Globus pallidus (tissue), 1 donor: ENCODE measurements around the gene IGFL1.
"Not testable (repeated sequence)": the region's sequence is repeated elsewhere in the genome, so short reads cannot be mapped to it uniquely, and the experiment has no call there.

Experiments used
- DNase-seq: peaks from one replicate; pipeline ENCODE4 v3.0.0-alpha.2; 2015; ENCODE audit warnings: low spot score

The IGFL1 gene

GRCh38 chr19:46229442-46229841, at the start of gene IGFL1:
Gene IGFL1 (plus strand): TSS chr19:46229742. CDS start chr19:46229775, 33 bp downstream.
- no peak for DNase-seq

- DNase-seq, result no peak
Measured at GRCh38 chr19:46180701-46181387, 48.7 kb upstream of the IGFL1 start.

- DNase-seq, result no peak
Measured at GRCh38 chr19:46181388-46181779, 48.2 kb upstream of the IGFL1 start.

GRCh38 chr19:46182476-46182875, 47.1 kb upstream of the IGFL1 start:
- DNase-seq, result no peak

GRCh38 chr19:46184775-46185710, 44.5 kb upstream of the IGFL1 start:
- not testable (repeated sequence) for DNase-seq

- no peak for DNase-seq
Measured at GRCh38 chr19:46186101-46186716, 43.3 kb upstream of the IGFL1 start.

- no peak for DNase-seq
Measured at GRCh38 chr19:46186717-46187101, 42.8 kb upstream of the IGFL1 start.

- no peak for DNase-seq
Measured at GRCh38 chr19:46189971-46190888, 39.3 kb upstream of the IGFL1 start.

GRCh38 chr19:46191356-46191755, 38.2 kb upstream of the IGFL1 start:
- DNase-seq, result no peak

- no peak for DNase-seq
Measured at GRCh38 chr19:46191972-46192371, 37.6 kb upstream of the IGFL1 start.

GRCh38 chr19:46192626-46192991, 36.9 kb upstream of the IGFL1 start:
- not testable (repeated sequence) for DNase-seq

GRCh38 chr19:46192992-46193650, 36.4 kb upstream of the IGFL1 start:
- DNase-seq, result peak; percentile 17

GRCh38 chr19:46193678-46194077, 35.9 kb upstream of the IGFL1 start:
- DNase-seq, result no peak

GRCh38 chr19:46195104-46195503, 34.4 kb upstream of the IGFL1 start:
- DNase-seq, result no peak

GRCh38 chr19:46195919-46196318, 33.6 kb upstream of the IGFL1 start:
- DNase-seq, result not testable (repeated sequence)

- DNase-seq, result no peak
Measured at GRCh38 chr19:46196410-46197124, 33.0 kb upstream of the IGFL1 start.

- DNase-seq, result no peak
Measured at GRCh38 chr19:46197314-46198070, 32.0 kb upstream of the IGFL1 start.

GRCh38 chr19:46198756-46199155, 30.8 kb upstream of the IGFL1 start:
- no peak for DNase-seq

GRCh38 chr19:46201454-46202310, 27.9 kb upstream of the IGFL1 start:
- peak; percentile 51 for DNase-seq
